Vagina (tissue), 2 donors: ENCODE data around the gene GLCCI1.

Source experiments
- CTCF ChIP-seq, 3 experiments: fragments of 450-650 bp in 2 of 3; fragments of 200-600 bp in 1 of 3; sonication (generic) in 1 of 3; IDR thresholded peaks; one replicate each; pipeline ENCODE4 v1.5.1; 2017 to 2019; ENCODE audit warnings: antibody characterized with exemption in 3 of 3, mild to moderate bottlenecking in 2 of 3, moderate library complexity in 2 of 3
- POLR2A ChIP-seq, 2 donors: fragments of 450-650 bp; IDR thresholded peaks; one replicate each; pipeline ENCODE4 v1.6.1; 2017; ENCODE audit warnings: antibody characterized with exemption in 2 of 2, mild to moderate bottlenecking in 2 of 2, moderate library complexity in 2 of 2
- POLR2AphosphoS5 ChIP-seq, 2 donors: sonication (generic); formaldehyde crosslinking; IDR thresholded peaks; one replicate each; pipeline ENCODE4 v1.9.0; 2017; ENCODE audit warnings: antibody characterized with exemption in 2 of 2, mild to moderate bottlenecking in 2 of 2, low read depth in 1 of 2; ENCODE audit not compliant: insufficient read depth in 1 of 2

GRCh38 chr7:7989133-7989532 lies 20.5 kb downstream of the GLCCI1 start:
- no peak for TF ChIP-seq CTCF (IDR thresholded peaks at IDR 0.05)
- no peak for TF ChIP-seq POLR2AphosphoS5 (IDR thresholded peaks at IDR 0.05; ENCODE audit: insufficient read depth in 1 of 2, low read depth in 1 of 2)
- no peak for TF ChIP-seq POLR2A (IDR thresholded peaks at IDR 0.05)
